ENCODE results near the gene JSRP1.

DNA sequence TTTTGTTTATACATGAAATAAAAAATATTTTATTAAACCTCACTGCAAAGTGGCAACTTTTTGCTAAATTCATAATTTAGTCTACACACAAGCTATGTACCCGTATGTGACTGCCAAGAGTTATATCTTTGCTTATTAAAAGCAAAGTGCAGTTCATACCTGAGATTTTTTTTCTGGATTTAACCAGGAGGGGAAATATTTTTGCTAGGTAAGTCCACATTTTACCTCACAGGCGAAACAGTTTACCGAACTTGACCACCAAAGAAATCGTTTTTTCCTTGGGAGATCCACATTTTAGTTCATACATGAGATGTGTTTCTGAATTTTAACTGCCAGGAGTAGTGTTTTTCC lies 12.2 kb upstream of the JSRP1 start:
- no peak for TF ChIP-seq POLR2A (IDR thresholded peaks at IDR 0.05)
- TF ChIP-seq CTCF (IDR thresholded peaks at IDR 0.05), result no peak
- TF ChIP-seq EP300 (IDR thresholded peaks at IDR 0.05), result no peak
